Ovary (tissue), 9 donors: ENCODE measurements around the gene SDR42E2. TPM values are rescaled to one million over a fixed set of nuclear protein-coding genes. Genes with fewer than 3 reads are reported as not detected.
"Not testable (repeated sequence)": the region's sequence is repeated elsewhere in the genome, so short reads cannot be mapped to it uniquely, and the experiment has no call there.

Source experiments
- DNase-seq, 5 donors: peaks; one replicate each; pipeline ENCODE4 v3.0.0-alpha.2; 2019 to 2020
- H3K27ac ChIP-seq, 2 donors: fragments of 200-600 bp; one replicate each; pipeline versions ENCODE4 v1.5.1 to v1.8.0; 2019 to 2022
- H3K27me3 ChIP-seq: fragments of 200-600 bp; one replicate; pipeline ENCODE4 v1.8.0; 2022
- H3K36me3 ChIP-seq: fragments of 200-600 bp; sonication (generic); one replicate; pipeline ENCODE4 v1.5.1; 2019
- H3K4me1 ChIP-seq: one replicate; pipeline ENCODE4 v1.8.1; 2013; ENCODE audit warnings: mild to moderate bottlenecking, moderate library complexity; ENCODE audit not compliant: insufficient read depth
- H3K4me3 ChIP-seq: fragments of 200-600 bp; sonication (generic); one replicate; pipeline ENCODE4 v1.5.1; 2017
- H3K9me3 ChIP-seq, 2 donors: fragments of 200-600 bp in 1 of 2; sonication (generic) in 1 of 2; one replicate each; pipeline versions ENCODE4 v1.5.1 to v1.8.1; 2013 to 2019; ENCODE audit warnings: mild to moderate bottlenecking in 1 of 2, moderate library complexity in 1 of 2
- EP300 ChIP-seq: sonication (generic); formaldehyde crosslinking; IDR thresholded peaks from one replicate; pipeline ENCODE4 v1.6.1; 2017; ENCODE audit warnings: antibody characterized with exemption
- POLR2A ChIP-seq: fragments of 450-650 bp; IDR thresholded peaks from one replicate; pipeline ENCODE4 v1.6.1; 2017; ENCODE audit warnings: antibody characterized with exemption, mild to moderate bottlenecking, moderate library complexity
- WGBS, 3 donors: extraction: QIAGEN DNeasy Blood & Tissue Kit in 1 of 3; methylation state at CpG; one replicate each; pipeline versions ENCODE4 v1.1.5 to v1.1.7; 2013 to 2017; 5-methylcytosine and 5-hydroxymethylcytosine counted together
- intact Hi-C, 4 donors: fragments of 100-400 bp; cut with DNase I; formaldehyde crosslinking; loops; one replicate each; pipeline versions ENCODE4 v1.11.0 to v1.15.1; 2022 to 2023
- polyA plus RNA-seq, 2 donors: library from polyadenylated mRNA; stranded (reverse); fragments of 200-250 nt in 1 of 2; fragments of 350-450 nt in 1 of 2; fragmentation: Illumina TruSeq in 1 of 2; extraction: RNeasy Lipid Tissue Mini Kit (QIAGEN cat#74804) in 1 of 2; gene quantifications; one replicate each; pipeline ENCODE4 v1.2.3, GENCODE V29; 2013 to 2014
- total RNA-seq, 7 donors: library from RNA; depleted of rRNA in 2 of 7; stranded (reverse); fragments of >200 nt in 2 of 7; fragmentation: NEBNext Ultra II Directional in 3 of 7; extraction: Animal tissue kit (Norgen Biotek cat#: 25700) in 3 of 7; gene quantifications; one replicate each; pipeline versions ENCODE4 v1.1.0 to v1.2.4, GENCODE V29; 2016 to 2023
- TF ChIP-seq, protein P1 (sequence below), 3 donors: fragments of 450-650 bp in 2 of 3; fragments of 200-600 bp in 1 of 3; IDR thresholded peaks; one replicate each; pipeline versions ENCODE4 v1.5.1 to v1.8.0; 2016 to 2022; ENCODE audit warnings: antibody characterized with exemption in 3 of 3, mild to moderate bottlenecking in 1 of 3
- donor health status: DM: no; HTN: no; CAD: no; lungs with moderate emphysema.
- donor health status: DM: no; HTN: no; CAD: no.
- donor health status: Bipolar disorder and iron deficiency.
- donor health status: DM: yes; HTN: yes; CAD: no.
- donor health status: DM: no; HTN: no; CAD: no.
- donor health status: DM: yes; HTN: yes; CAD: no.

Gene SDR42E2
- total and polyA plus RNA-seq, 9 donors = 0.05 to 1.1 (median 0.24) TPM; not detected in 3

DNA sequence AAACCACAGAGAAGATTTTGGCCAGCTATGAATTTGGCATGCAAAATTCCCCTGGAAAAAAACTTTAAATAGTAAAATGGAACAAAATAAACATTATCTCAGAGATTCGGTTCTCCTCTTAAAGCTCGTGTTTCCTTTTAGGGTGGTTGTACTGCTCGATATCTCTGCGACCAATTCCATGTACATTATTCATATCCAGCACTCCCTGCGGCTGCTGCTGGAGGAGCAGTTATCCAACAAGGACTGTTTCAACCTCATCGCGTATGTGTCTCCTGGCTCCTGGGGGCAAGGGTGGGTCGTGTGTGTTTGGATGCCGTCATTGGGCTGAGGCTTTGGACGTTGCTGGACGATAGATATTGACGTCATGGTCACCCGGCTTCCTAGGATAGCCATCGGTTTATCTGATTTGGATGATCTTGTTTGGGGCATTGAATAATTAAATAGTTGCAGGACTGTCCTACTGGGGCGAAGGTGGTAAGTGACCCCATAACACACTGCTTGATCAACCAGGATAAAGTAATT is 36.2 kb upstream of the SDR42E2 start:
- H3K4me3 ChIP-seq = no peak overlapping the region
- no peaks in the 10 kb centered on the region for H3K27me3 ChIP-seq
- no peak overlapping the region for H3K27ac ChIP-seq
- no peaks in the 10 kb centered on the region for H3K4me1 ChIP-seq
- no peaks in the 10 kb centered on the region for H3K36me3 ChIP-seq
- peaks cover 0 to 6% of the 10 kb centered on the region in 2 donors for H3K9me3 ChIP-seq
- 64 to 72% (median 67%) methylated on average over 15 of the region's 15 CpGs for WGBS, 3 donors
- no peak for DNase-seq
- intact Hi-C loops = no loop called here
- TF ChIP-seq POLR2A = no peak
- TF ChIP-seq, protein P1, sequence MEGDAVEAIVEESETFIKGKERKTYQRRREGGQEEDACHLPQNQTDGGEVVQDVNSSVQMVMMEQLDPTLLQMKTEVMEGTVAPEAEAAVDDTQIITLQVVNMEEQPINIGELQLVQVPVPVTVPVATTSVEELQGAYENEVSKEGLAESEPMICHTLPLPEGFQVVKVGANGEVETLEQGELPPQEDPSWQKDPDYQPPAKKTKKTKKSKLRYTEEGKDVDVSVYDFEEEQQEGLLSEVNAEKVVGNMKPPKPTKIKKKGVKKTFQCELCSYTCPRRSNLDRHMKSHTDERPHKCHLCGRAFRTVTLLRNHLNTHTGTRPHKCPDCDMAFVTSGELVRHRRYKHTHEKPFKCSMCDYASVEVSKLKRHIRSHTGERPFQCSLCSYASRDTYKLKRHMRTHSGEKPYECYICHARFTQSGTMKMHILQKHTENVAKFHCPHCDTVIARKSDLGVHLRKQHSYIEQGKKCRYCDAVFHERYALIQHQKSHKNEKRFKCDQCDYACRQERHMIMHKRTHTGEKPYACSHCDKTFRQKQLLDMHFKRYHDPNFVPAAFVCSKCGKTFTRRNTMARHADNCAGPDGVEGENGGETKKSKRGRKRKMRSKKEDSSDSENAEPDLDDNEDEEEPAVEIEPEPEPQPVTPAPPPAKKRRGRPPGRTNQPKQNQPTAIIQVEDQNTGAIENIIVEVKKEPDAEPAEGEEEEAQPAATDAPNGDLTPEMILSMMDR (IDR thresholded peaks at IDR 0.05) = no peak
- TF ChIP-seq EP300 = no peak

DNA sequence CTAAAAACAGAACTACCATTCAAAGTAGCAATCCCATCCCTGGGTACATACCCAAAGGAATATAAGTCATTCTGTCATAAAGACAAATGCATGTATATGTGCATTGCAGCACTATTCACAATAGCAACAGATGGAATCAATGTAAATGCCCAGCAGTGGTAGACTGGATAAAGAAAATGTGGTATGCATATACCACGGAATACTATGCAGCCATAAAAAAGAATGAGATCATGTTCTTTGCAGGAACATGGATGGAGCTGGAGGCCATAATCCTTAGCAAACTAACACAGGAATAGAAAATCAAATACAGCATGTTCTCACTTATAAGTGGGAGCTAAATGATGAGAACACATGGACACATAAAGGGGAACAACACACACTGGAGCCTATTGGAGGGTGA is 33.8 kb upstream of the SDR42E2 start:
- 86 to 91% (median 90%) methylated on average over 1 of the region's 1 CpG for WGBS, 3 donors
- H3K27ac ChIP-seq, H3K36me3 ChIP-seq, H3K4me1 ChIP-seq, H3K9me3 ChIP-seq, DNase-seq, H3K4me3 ChIP-seq, H3K27me3 ChIP-seq, intact Hi-C loops: not testable (repeated sequence)

DNA sequence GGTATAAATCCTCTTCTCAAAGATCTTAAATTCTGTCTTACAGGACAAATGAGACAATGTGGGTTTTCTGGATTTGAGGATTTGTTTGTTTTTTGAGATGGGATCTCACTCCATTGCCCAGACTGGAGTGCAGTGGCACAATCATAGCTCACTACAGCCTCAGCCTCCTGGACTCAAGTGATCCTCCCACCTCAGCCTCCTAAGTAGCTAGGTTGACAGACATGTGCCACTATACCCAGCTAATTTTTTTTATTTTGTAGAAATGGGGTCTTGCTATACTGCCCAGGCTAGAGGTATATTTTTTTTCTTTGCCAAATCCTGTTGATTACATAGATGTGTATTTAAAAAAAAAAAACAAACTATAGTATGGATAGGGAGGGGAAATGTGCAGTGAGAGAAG is 31.8 kb upstream of the SDR42E2 start:
- no peak for DNase-seq
- TF ChIP-seq POLR2A (no peak), EP300 (no peak)
- TF ChIP-seq, protein P1 (IDR thresholded peaks at IDR 0.05) = no peak
- no peaks in the 10 kb centered on the region for H3K4me1 ChIP-seq
- H3K27ac ChIP-seq = no peak overlapping the region
- H3K36me3 ChIP-seq = no peaks in the 10 kb centered on the region
- H3K4me3 ChIP-seq = no peak overlapping the region
- intact Hi-C loops = no loop called here
- peaks cover 0 to 6% of the 10 kb centered on the region in 2 donors for H3K9me3 ChIP-seq
- no peaks in the 10 kb centered on the region for H3K27me3 ChIP-seq

DNA sequence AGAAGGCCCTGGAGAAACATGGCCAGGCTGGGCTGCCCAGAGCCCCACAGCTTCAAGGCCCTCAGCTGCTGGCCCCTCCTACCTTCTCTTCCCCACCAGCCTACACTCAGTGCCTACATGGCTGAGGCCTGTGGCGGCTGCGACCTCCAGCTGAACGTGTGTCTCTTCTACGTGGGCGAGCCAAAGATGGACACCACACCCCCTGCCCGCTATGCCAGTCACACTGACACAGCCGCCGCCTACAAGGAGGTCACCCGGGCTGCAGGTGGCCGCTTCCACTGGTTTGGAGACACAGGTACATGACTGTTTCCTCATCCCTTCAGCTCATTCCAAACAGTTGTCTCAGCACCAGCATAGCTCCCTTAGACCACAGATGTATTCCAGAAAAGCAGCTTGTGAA is 29.5 kb upstream of the SDR42E2 start:
- H3K27ac ChIP-seq = no peak overlapping the region
- H3K27me3 ChIP-seq = no peaks in the 10 kb centered on the region
- intact Hi-C loops = no loop called here
- WGBS, 3 donors = 84 to 89% (median 84%) methylated on average over 10 of the region's 10 CpGs
- no peak for DNase-seq
- no peak overlapping the region for H3K4me3 ChIP-seq
- H3K9me3 ChIP-seq = peaks cover 0 to 6% of the 10 kb centered on the region in 2 donors
- no peak for TF ChIP-seq EP300
- no peak for TF ChIP-seq POLR2A
- TF ChIP-seq, protein P1 (IDR thresholded peaks at IDR 0.05) = no peak
- H3K4me1 ChIP-seq = no peaks in the 10 kb centered on the region
- no peaks in the 10 kb centered on the region for H3K36me3 ChIP-seq

DNA sequence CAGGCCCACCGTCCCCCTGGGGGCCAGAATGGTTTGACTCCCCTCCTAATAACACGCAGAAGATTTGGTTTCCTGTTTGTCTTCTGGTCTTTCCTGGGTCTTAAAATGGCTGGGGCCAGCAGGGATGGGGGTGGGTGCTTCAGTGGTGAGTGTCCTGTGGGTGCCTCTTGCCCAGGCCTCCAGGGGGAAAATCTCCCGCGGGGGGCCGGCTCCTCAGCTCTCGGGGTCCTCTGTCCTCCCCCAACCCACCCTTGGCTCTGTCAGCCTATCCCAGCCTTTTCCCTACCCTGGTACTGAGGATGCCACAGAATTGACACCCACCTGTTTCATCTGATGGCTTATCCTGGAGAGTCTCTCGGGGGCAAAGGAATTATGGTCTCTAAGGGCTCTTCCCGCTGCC is 23.8 kb upstream of the SDR42E2 start:
- no peaks in the 10 kb centered on the region for H3K4me1 ChIP-seq
- intact Hi-C loops = no loop called here
- no peak for DNase-seq
- H3K27ac ChIP-seq = no peak overlapping the region
- H3K9me3 ChIP-seq = no peaks in the 10 kb centered on the region
- 66 to 76% (median 69%) methylated on average over 8 of the region's 8 CpGs for WGBS, 3 donors
- H3K27me3 ChIP-seq = no peaks in the 10 kb centered on the region
- no peak overlapping the region for H3K4me3 ChIP-seq
- TF ChIP-seq POLR2A (no peak), EP300 (no peak)
- TF ChIP-seq, protein P1 (IDR thresholded peaks at IDR 0.05) = no peak
- no peaks in the 10 kb centered on the region for H3K36me3 ChIP-seq
